ES-I3 (cell line): ENCODE data around the gene SLITRK1.

Experiments used
- H3K36me3 ChIP-seq: 2 replicates; pipeline ENCODE4 v1.6.1; 2013; ENCODE audit warnings: mild to moderate bottlenecking, low read length, control low read depth, moderate library complexity; ENCODE audit not compliant: insufficient read depth
- H3K4me1 ChIP-seq: 2 replicates; pipeline ENCODE4 v1.6.1; 2013; ENCODE audit warnings: mild to moderate bottlenecking, control low read depth, low read length; ENCODE audit not compliant: insufficient read depth
- H3K9ac ChIP-seq: 2 replicates; pipeline ENCODE4 v1.6.1; 2013; ENCODE audit warnings: low read depth, mild to moderate bottlenecking, low read length, moderate library complexity
- H3K9me3 ChIP-seq: 2 replicates; pipeline ENCODE4 v1.6.1; 2013; ENCODE audit warnings: mild to moderate bottlenecking, low read length, moderate library complexity; ENCODE audit not compliant: control insufficient read depth, insufficient read depth

SLITRK1 gene

GRCh38 chr13:83880275-83881139 lies 1.8 kb downstream of the SLITRK1 start:
- Histone ChIP-seq H3K36me3 (no peaks in the 10 kb centered on the region), H3K4me1 (peaks cover 10% of the 10 kb centered on the region; the same call in 1 of the 2 replicates), H3K9me3 (no peaks in the 10 kb centered on the region), H3K9ac (no peak overlapping the region; the same call in 1 of the 2 replicates)

GRCh38 chr13:83879431-83880171 lies 2.7 kb downstream of the SLITRK1 start:
- Histone ChIP-seq H3K9ac (no peak overlapping the region), H3K36me3 (no peaks in the 10 kb centered on the region), H3K9me3 (no peaks in the 10 kb centered on the region), H3K4me1 (peaks cover 10% of the 10 kb centered on the region; the same call in 1 of the 2 replicates)

- no peaks in the 10 kb centered on the region for H3K36me3 ChIP-seq
- H3K9ac ChIP-seq, result no peak overlapping the region
- peaks cover 9% of the 10 kb centered on the region; the same call in 1 of the 2 replicates for H3K4me1 ChIP-seq
- H3K9me3 ChIP-seq, result no peaks in the 10 kb centered on the region
These were observed 3.4 kb downstream of the SLITRK1 start for GRCh38 chr13:83878691-83879430.

DNA sequence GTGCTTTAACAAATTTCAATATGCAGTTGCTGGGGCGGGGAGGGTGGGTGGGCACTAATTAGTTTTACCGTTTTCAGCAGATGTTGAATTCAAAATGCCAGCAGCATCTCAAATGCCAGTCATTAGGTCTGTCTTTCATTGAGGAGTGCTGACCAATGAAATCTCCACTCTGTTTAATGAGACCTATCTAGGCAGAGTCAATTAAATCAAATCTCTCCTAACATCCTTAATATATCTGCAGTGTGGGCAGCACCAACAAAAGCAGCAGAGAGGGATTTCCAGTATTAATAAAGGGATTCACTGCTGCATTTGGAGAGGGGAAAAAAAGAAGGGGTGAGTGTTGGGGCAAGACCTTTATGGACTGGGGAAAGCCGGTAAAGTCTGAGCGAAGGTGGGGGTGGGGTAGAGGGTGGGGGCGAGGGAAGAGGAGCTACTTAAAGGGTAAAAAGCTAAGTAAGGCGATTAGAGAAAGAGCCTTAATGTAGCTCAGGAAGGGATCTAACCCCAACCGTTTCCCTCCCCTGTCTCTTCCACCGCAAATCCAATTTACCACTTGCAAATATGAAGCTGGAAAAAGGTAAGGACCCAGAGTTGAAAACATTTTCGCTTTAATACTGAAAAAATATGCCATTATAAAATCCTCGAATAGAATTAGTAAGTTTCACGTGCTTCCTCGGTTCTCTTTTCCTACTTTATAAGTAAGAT lies 4.5 kb downstream of the SLITRK1 start:
- H3K36me3 ChIP-seq, result no peaks in the 10 kb centered on the region
- no peaks in the 10 kb centered on the region for H3K9me3 ChIP-seq
- H3K4me1 ChIP-seq, result peaks cover 3% of the 10 kb centered on the region; the same call in 1 of the 2 replicates
- no peak overlapping the region for H3K9ac ChIP-seq

DNA sequence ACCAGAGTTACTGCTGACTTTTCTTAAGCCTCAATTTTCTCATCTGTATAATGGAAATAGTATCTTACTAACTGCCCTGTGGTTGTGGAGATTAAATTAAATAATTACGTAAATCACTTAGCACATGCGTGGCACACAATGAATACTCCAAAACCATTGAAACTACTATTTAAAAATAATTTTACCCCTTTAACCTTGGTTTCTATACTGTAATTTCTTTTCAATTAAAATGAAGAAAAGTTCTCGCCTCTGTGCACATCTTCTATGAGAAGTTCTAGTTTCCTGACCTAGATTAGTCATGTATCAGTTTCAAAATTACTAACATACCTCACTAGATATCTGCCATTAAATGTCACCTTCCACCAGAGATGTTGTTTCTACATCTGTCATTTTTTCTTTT lies 5.7 kb downstream of the SLITRK1 start:
- Histone ChIP-seq H3K4me1 (peaks cover 3% of the 10 kb centered on the region; the same call in 1 of the 2 replicates), H3K36me3 (no peaks in the 10 kb centered on the region), H3K9ac (no peak overlapping the region), H3K9me3 (no peaks in the 10 kb centered on the region)

DNA sequence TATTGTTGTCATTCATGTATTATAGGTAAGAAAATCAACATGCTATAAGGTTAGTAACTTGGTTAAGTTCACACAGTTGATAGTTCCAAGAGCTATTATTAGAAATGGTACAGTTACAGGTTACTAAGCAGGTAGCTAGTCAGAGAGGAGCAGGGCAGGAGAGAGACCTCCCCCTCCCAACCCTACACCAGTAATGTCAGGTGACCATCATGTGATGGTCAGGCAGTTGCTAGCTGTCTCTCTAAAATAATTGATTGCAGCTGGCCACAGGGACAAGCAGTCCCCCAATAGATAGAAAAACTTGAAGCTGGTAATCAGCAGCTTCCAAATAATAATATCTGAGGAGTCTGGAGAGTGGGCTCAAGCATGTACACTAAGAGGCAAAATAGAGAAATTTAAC lies 14.6 kb downstream of the SLITRK1 start:
- Histone ChIP-seq H3K4me1 (no peaks in the 10 kb centered on the region), H3K9ac (no peak overlapping the region), H3K36me3 (no peaks in the 10 kb centered on the region), H3K9me3 (no peaks in the 10 kb centered on the region)

DNA sequence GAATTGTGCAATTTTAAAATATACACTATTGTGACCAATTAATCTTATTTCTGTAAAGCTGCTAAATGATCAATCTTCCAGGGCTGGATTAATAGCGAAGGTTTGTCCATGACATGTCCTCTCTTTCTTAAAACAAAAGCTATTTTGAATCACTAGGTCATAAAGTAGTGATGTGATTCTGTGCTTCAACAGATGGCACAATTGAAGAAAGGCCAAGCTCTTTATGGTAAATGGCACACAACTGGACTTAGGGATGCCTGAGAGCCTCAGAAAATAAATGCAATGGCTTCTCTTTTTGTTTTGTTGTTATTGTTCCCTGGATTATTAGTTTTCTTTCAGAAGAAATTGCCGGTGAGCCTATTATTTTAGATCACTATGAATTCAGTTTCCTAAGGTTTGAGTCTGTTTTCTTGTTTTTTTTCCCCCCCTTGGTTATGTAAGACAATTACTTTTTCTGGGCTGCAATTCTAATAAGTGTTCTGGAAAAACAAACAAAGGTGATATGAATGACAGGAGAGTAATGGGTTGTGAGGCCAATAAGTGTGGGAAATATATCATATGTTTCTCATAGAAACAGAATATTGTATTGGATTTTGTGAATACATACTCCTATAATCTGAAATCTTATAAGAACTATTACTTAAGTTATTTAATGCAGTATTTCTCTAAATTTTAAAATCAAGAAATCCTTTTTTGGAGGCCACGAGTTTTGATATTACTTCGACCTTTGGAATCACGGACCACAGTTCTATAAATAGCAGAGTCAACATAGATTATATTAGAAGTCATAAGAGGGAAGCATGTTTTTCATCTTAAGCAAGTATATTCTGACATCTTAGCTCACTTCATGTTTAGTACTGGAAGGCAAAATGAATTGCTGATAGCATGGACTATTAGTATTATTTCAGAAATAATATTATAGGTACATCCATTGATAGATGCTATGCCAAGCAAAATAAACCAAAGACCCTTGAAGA lies 16.8 kb downstream of the SLITRK1 start:
- Histone ChIP-seq H3K9ac (no peak overlapping the region), H3K9me3 (no peaks in the 10 kb centered on the region), H3K36me3 (no peaks in the 10 kb centered on the region), H3K4me1 (no peaks in the 10 kb centered on the region)

DNA sequence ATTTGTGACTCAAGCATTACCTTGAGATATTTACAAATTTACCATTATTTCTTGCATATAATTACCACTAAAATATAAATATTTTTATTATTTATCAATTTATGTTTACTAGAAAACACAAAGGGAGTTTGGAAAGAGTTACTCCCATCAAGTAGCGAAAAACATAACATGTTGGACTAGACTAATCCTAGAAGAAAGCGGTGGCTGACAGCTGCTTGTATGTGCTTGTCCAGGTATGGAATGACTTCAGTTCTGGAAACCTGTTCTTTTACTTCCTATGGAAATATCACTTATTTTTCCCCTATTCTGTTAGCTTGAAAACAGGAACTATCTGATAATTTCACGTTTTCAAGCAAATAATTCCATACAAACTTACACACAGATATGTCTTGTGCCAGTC lies 28.5 kb downstream of the SLITRK1 start:
- H3K4me1 ChIP-seq, result no peaks in the 10 kb centered on the region
- H3K36me3 ChIP-seq, result no peaks in the 10 kb centered on the region
- no peaks in the 10 kb centered on the region for H3K9me3 ChIP-seq
- no peak overlapping the region for H3K9ac ChIP-seq

- H3K4me1 ChIP-seq, result no peaks in the 10 kb centered on the region
- no peak overlapping the region for H3K9ac ChIP-seq
- H3K36me3 ChIP-seq, result no peaks in the 10 kb centered on the region
- H3K9me3 ChIP-seq, result no peaks in the 10 kb centered on the region
These were observed 37.2 kb downstream of the SLITRK1 start for GRCh38 chr13:83845106-83845505.

DNA sequence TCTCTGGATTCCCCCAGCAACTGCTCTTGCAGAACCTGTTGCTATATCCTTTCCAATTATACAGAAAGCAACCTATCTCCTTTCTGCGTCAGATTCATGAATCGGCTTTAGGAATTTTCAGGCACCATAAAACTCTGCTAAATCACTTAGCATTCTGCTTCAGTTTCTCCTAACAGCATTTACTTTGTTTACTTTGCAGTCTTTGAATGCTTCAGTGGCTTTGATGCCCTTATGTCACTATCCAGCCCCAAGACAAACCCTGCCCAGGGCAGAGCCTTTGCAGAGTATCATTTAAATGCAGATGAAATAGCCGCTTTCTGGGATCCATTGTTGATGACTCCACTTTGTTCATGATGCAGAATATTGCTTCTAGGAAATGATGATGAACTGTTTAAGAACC lies 43.1 kb downstream of the SLITRK1 start:
- Histone ChIP-seq H3K36me3 (no peaks in the 10 kb centered on the region), H3K4me1 (peaks cover 5% of the 10 kb centered on the region; the same call in 1 of the 2 replicates), H3K9ac (no peak overlapping the region), H3K9me3 (no peaks in the 10 kb centered on the region)

DNA sequence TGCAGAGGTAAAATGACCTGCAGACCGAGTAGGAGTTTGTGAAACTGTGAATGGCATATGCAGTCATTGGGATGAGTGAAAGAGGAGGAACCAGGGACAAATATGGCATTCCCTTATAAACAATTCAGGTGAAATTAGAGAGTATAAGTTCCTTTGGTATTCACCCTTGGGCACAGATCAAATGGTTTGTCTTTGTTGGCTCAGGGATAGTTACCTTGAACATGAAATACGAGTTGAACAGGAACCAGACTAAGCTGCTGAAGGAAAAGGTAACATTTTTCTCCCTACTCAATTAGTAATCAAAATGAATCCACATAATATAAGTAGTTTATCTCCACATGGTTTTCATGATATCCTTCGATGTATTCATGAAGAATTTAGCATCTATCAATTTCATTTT lies 50.5 kb downstream of the SLITRK1 start:
- H3K36me3 ChIP-seq, result no peaks in the 10 kb centered on the region
- H3K9ac ChIP-seq, result no peak overlapping the region
- peaks cover 13% of the 10 kb centered on the region; the same call in 1 of the 2 replicates for H3K4me1 ChIP-seq
- no peaks in the 10 kb centered on the region for H3K9me3 ChIP-seq

DNA sequence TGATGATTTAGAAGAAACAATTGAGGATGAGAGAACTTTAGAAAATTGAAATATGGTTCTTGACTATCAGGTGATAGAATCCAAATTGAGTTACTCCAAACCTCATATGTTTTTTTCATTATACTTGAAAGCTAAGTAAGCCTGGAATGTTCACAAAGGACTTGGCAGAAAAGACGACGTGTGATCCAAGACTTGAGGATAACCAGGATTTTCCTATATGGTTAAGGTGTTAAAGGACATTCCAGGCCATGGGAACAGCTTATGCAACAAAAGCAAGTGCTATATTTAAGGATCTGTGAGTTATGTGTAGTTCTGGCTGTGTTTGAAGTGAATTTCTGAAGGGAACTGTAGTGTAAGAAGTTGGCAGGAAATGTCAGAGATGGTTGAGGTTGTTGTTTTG lies 52.5 kb downstream of the SLITRK1 start:
- no peaks in the 10 kb centered on the region for H3K9me3 ChIP-seq
- H3K4me1 ChIP-seq, result peaks cover 13% of the 10 kb centered on the region; the same call in 1 of the 2 replicates
- no peak overlapping the region for H3K9ac ChIP-seq
- no peaks in the 10 kb centered on the region for H3K36me3 ChIP-seq

GRCh38 chr13:83827338-83827737 lies 54.9 kb downstream of the SLITRK1 start:
- Histone ChIP-seq H3K9me3 (peaks cover 4% of the 10 kb centered on the region; the same call in 1 of the 2 replicates), H3K9ac (no peak overlapping the region), H3K36me3 (no peaks in the 10 kb centered on the region), H3K4me1 (peaks cover 5% of the 10 kb centered on the region; the same call in 1 of the 2 replicates)
